Measurements from ENCODE around the gene MINDY1.

The MINDY1 gene

GRCh38 chr1:151002051-151002450 lies 4.7 kb downstream of the MINDY1 start:
- no peak for TF ChIP-seq CTCF (IDR thresholded peaks at IDR 0.05)

GRCh38 chr1:151001602-151002001 lies 5.1 kb downstream of the MINDY1 start:
- no peak for TF ChIP-seq CTCF (IDR thresholded peaks at IDR 0.05)

GRCh38 chr1:151000408-151000807 lies 6.3 kb downstream of the MINDY1 start:
- TF ChIP-seq CTCF (IDR thresholded peaks at IDR 0.05), result no peak

GRCh38 chr1:150999926-151000325 lies 6.8 kb downstream of the MINDY1 start:
- no peak for TF ChIP-seq CTCF (IDR thresholded peaks at IDR 0.05)

GRCh38 chr1:150999051-150999674 lies 7.5 kb downstream of the MINDY1 start:
- no peak for TF ChIP-seq CTCF (IDR thresholded peaks at IDR 0.05)

- no peak for TF ChIP-seq CTCF (IDR thresholded peaks at IDR 0.05)
These were observed 8.8 kb downstream of the MINDY1 start for GRCh38 chr1:150997949-150998348.

GRCh38 chr1:150997126-150997872 lies 9.4 kb downstream of the MINDY1 start:
- TF ChIP-seq CTCF (IDR thresholded peaks at IDR 0.05), result no peak
